ENCODE measurements around the gene GNB1.

GRCh38 chr1:1924386-1924785 is 33.5 kb upstream of the GNB1 start:
- no peak for TF ChIP-seq GATA2 (IDR thresholded peaks at IDR 0.05; ENCODE audit: low read depth, low read length)
- no peak for TF ChIP-seq GATA3 (IDR thresholded peaks at IDR 0.05; ENCODE audit: low read depth, low read length)
